CD4-positive, alpha-beta memory T cell (primary cell): Measurements from ENCODE around the gene AP1AR. TPM values are rescaled to one million over a fixed set of nuclear protein-coding genes. Genes with fewer than 3 reads are reported as not detected.
"Not testable (repeated sequence)": the region's sequence is repeated elsewhere in the genome, so short reads cannot be mapped to it uniquely, and the experiment has no call there.

ENCODE experiments used
- CTCF ChIA-PET: fragments of 350-600 bp; sonication (Branson Sonifier 250); formaldehyde crosslinking; loops from one replicate; lab custom pipeline; 2021; ENCODE audit warnings: inconsistent platforms; ENCODE audit not compliant: partially characterized antibody; lab: Charles Lee
- POLR2A ChIA-PET: fragments of 350-600 bp; sonication (Branson Sonifier 250); formaldehyde crosslinking; loops from one replicate; lab custom pipeline; 2021; ENCODE audit not compliant: partially characterized antibody; lab: Charles Lee
- DNase-seq, 5 donors: peaks; one replicate each; pipeline versions ENCODE4 v3.0.0 to v3.0.0-alpha.2; 2020 to 2022; ENCODE audit warnings: mixed read lengths in 1 of 5
- H3K27ac ChIP-seq: one replicate; pipeline ENCODE4 v1.7.0; 2013; ENCODE audit warnings: low read depth, low read length
- H3K27me3 ChIP-seq: 2 replicates; pipeline ENCODE4 v1.7.0; 2013; ENCODE audit warnings: mild to moderate bottlenecking, low read length, moderate library complexity; ENCODE audit not compliant: insufficient read depth
- H3K36me3 ChIP-seq: 2 replicates; pipeline ENCODE4 v1.7.0; 2013; ENCODE audit warnings: mild to moderate bottlenecking, low read length, moderate library complexity; ENCODE audit not compliant: insufficient read depth
- H3K4me1 ChIP-seq: 2 replicates; pipeline ENCODE4 v1.7.0; 2013; ENCODE audit warnings: mild to moderate bottlenecking, low read length, moderate library complexity; ENCODE audit not compliant: insufficient read depth
- H3K4me3 ChIP-seq, 2 donors: one replicate each; pipeline ENCODE4 v1.7.0; 2013; ENCODE audit warnings: low read length in 2 of 2, mild to moderate bottlenecking in 1 of 2
- H3K9me3 ChIP-seq, 2 donors: one replicate each; pipeline ENCODE4 v1.7.0; 2013; ENCODE audit warnings: low read length in 2 of 2, control low read depth in 1 of 2; ENCODE audit not compliant: control insufficient read depth in 1 of 2
- H3K27ac Mint-ChIP-seq, 7 donors: one replicate each; pipeline ENCODE4 v1.8.0; 2020 to 2021; ENCODE audit warnings: mixed read lengths in 7 of 7, mild to moderate bottlenecking in 6 of 7, inconsistent platforms in 3 of 7, moderate library complexity in 3 of 7
- H3K27me3 Mint-ChIP-seq, 2 donors: one replicate each; pipeline ENCODE4 v1.8.0; 2020 to 2021; ENCODE audit warnings: mixed read lengths in 2 of 2
- H3K36me3 Mint-ChIP-seq, 2 donors: one replicate each; pipeline ENCODE4 v1.8.0; 2020 to 2021; ENCODE audit warnings: mixed read lengths in 2 of 2, inconsistent platforms in 1 of 2, mild to moderate bottlenecking in 1 of 2
- H3K4me1 Mint-ChIP-seq, 4 donors: one replicate each; pipeline ENCODE4 v1.8.0; 2020 to 2021; ENCODE audit warnings: mixed read lengths in 4 of 4, mild to moderate bottlenecking in 1 of 4
- H3K4me3 Mint-ChIP-seq, 8 donors: one replicate each; pipeline ENCODE4 v1.8.0; 2020 to 2021; ENCODE audit warnings: mixed read lengths in 8 of 8, mild to moderate bottlenecking in 7 of 8, moderate library complexity in 6 of 8, inconsistent platforms in 3 of 8
- H3K9me3 Mint-ChIP-seq, 8 donors: one replicate each; pipeline ENCODE4 v1.8.0; 2020 to 2021; ENCODE audit warnings: mixed read lengths in 8 of 8, mild to moderate bottlenecking in 5 of 8, inconsistent platforms in 3 of 8, moderate library complexity in 1 of 8
- intact Hi-C: fragments of 100-400 bp; cut with micrococcal nuclease; formaldehyde crosslinking; loops from one replicate; pipeline ENCODE4 v1.15.1; 2023
- polyA plus RNA-seq, 2 donors: library from polyadenylated mRNA; unstranded; fragments of 300-500 nt; fragmentation: Illumina TruSeq; gene quantifications; one replicate each; pipeline ENCODE4 v1.2.3, GENCODE V29; 2021
- total RNA-seq, 2 experiments: library from RNA; stranded (reverse); gene quantifications; one replicate each; pipeline ENCODE4 v1.2.3, GENCODE V29; 2021

AP1AR gene
- total and polyA plus RNA-seq, 4 experiments from 2014 or later: 20.3 to 25.3 (median 22.8) TPM

DNA sequence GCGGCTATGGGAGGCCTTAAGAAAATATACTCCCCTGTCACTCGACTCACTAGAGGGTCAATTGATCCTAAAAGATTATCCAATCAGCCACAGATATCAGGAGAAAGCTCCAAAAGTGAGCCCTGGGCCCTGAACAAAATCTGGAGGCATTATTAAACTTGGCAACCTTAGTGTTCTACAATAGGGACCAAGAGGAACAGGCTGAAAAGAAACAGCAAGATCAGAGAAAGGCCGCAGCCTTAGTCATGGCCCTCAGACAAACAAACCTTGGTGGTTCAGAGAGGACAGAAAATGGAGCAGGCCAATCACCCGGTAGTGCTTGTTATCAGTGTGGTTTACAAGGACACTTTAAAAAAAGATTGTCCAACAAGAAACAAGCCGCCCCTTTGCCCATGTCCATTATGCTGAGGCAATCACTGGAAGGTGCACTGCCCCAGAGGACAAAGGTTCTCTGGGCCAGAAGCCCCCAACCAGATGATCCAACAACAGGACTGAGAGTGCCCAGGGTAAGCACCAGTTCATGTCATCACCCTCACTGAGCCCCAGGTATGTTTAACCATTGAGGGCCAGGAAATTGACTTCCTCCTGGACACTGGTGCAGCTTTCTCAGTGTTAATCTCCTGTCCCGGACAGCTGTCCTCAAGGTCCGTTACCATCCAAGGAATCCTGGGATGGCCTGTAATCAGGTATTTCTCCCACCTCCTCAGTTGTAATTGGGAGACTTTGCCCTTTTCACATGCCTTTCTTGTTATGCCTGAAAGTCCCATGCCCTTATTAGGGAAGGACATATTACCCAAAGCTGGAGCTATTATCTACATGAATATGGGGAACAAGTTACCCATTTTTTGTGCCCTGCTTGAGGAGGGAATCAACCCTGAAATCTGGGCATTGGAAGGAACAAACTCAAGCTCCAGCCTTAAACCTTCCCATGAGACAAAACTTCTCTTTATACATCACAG lies 23.2 kb upstream of the AP1AR start:
- H3K27ac ChIP-seq, H3K9me3 ChIP-seq, H3K4me1 Mint-ChIP-seq, DNase-seq, H3K27ac Mint-ChIP-seq, H3K27me3 ChIP-seq, H3K36me3 Mint-ChIP-seq, H3K4me1 ChIP-seq, POLR2A ChIA-PET, intact Hi-C loops, H3K27me3 Mint-ChIP-seq, H3K4me3 Mint-ChIP-seq, H3K9me3 Mint-ChIP-seq, H3K36me3 ChIP-seq, H3K4me3 ChIP-seq: not testable (repeated sequence)
- CTCF ChIA-PET: interaction anchor here (1.0 to 1.4 kb wide), 2 partner anchors 26 to 315 kb away, joined by 3 to 5 read pairs; no protein-coding TSS in a partner anchor

DNA sequence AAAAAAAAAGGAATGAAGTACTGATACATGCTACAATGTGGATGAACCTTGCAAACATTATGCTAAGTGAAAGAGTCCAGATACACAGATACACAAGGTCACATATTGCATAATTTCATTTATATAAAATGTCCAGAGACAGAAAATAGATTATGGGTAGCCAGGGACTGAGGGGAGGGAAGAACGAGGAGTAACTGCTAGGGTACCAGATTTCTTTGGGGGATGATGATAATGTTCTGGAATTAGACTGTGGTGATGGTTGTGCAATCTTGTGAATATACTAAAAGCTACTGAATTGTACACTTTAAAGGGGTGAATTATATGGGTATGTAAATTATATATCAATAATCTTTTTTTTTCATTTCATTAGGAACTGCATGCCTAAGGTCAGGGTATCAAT lies 20.8 kb upstream of the AP1AR start:
- ChIA-PET POLR2A (no interaction called here), CTCF (interaction anchor here (0.6 to 16.0 kb wide), 3 partner anchors 10 to 312 kb away, joined by 3 to 223 read pairs (median 67); partner anchors contain the start of gene AP1AR)
- intact Hi-C loops: loop anchor here (5.0 kb wide), 2 partner anchors 63 to 112 kb away; partner anchors contain the start of gene FAM241A
- no peaks in the 10 kb centered on the region for H3K9me3 ChIP-seq
- no peaks in the 10 kb centered on the region for H3K36me3 ChIP-seq
- no peaks in the 10 kb centered on the region for H3K27me3 ChIP-seq
- H3K4me1 Mint-ChIP-seq: peaks cover 0 to 5% (median 2%) of the 10 kb centered on the region in 4 donors
- H3K27ac ChIP-seq: no peak overlapping the region
- H3K27ac Mint-ChIP-seq: no peak overlapping the region
- H3K36me3 Mint-ChIP-seq: no peaks in the 10 kb centered on the region
- H3K9me3 Mint-ChIP-seq: no peaks in the 10 kb centered on the region
- no peak overlapping the region for H3K4me3 Mint-ChIP-seq
- H3K4me3 ChIP-seq: no peak overlapping the region
- H3K27me3 Mint-ChIP-seq: no peaks in the 10 kb centered on the region
- no peak for DNase-seq
- H3K4me1 ChIP-seq: no peaks in the 10 kb centered on the region

DNA sequence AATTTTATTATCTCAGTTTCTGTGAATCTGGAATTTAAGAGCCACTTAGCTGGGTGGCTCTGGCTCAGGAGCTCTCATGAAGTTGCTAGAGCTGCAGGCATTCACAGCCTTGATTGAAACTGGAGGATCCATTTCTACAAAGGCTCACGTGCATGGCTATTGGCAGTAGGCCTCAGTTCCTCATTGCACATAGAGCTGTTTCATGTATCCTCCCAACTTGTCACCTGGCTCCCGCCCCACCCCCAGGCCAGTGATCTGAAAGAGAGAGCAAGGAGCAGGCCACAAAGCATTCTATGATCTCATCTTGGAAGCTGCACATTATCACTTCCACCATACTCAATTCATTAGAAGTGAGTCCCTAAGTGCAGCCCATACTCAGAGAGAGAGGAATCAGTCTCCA lies 18.5 kb upstream of the AP1AR start:
- Histone ChIP-seq H3K4me3 (no peak overlapping the region), H3K36me3 (no peaks in the 10 kb centered on the region), H3K27me3 (no peaks in the 10 kb centered on the region), H3K9me3 (no peaks in the 10 kb centered on the region), H3K4me1 (no peaks in the 10 kb centered on the region), H3K27ac (no peak overlapping the region)
- DNase-seq: no peak
- ChIA-PET POLR2A (no interaction called here), CTCF (interaction anchor here (1.0 to 16.0 kb wide), 7 partner anchors 14 to 393 kb away, joined by 3 to 223 read pairs (median 5); partner anchors contain the start of gene AP1AR)
- no peak overlapping the region for H3K4me3 Mint-ChIP-seq
- no peaks in the 10 kb centered on the region for H3K36me3 Mint-ChIP-seq
- H3K4me1 Mint-ChIP-seq: peaks cover 0 to 5% (median 2%) of the 10 kb centered on the region in 4 donors
- intact Hi-C loops: loop anchor here (5.0 kb wide), 2 partner anchors 66 to 109 kb away; partner anchors contain the start of gene FAM241A
- H3K9me3 Mint-ChIP-seq: no peaks in the 10 kb centered on the region
- H3K27ac Mint-ChIP-seq: no peak overlapping the region
- no peaks in the 10 kb centered on the region for H3K27me3 Mint-ChIP-seq

DNA sequence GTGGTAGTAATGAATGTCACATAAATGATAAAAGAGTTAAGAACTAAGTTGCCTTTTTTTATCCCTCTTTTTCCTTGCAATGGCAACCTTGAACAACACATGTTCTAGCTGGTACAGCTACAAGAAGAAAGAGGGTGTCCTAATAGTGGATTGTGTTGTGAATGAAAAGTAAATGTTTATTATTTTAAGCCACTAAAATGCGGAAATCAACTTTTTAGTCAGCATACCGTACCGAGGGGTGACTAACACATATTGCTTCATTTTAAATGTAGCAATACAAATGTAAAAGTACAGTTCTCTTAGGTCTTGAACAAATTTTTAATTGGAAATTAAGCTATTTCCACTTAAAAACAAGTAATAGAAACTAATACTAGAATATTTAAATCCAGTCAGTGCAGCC lies 17.7 kb upstream of the AP1AR start:
- Mint-ChIP-seq H3K4me3 (no peak overlapping the region), H3K4me1 (peaks cover 0 to 5% (median 2%) of the 10 kb centered on the region in 4 donors), H3K27me3 (no peaks in the 10 kb centered on the region), H3K36me3 (no peaks in the 10 kb centered on the region), H3K9me3 (no peaks in the 10 kb centered on the region), H3K27ac (no peak overlapping the region)
- DNase-seq: no peak
- intact Hi-C loops: loop anchor here (1.0 to 5.0 kb wide), 5 partner anchors 17 to 310 kb away; partner anchors contain the start of genes AP1AR and FAM241A
- H3K27me3 ChIP-seq: no peaks in the 10 kb centered on the region
- no peaks in the 10 kb centered on the region for H3K9me3 ChIP-seq
- no peak overlapping the region for H3K4me3 ChIP-seq
- H3K4me1 ChIP-seq: no peaks in the 10 kb centered on the region
- no peaks in the 10 kb centered on the region for H3K36me3 ChIP-seq
- POLR2A ChIA-PET: no interaction called here
- H3K27ac ChIP-seq: no peak overlapping the region
- CTCF ChIA-PET: interaction anchor here (0.9 to 16.0 kb wide), 17 partner anchors 9 to 391 kb away, joined by 3 to 223 read pairs (median 5); partner anchors contain the start of genes AP1AR and TIFA

DNA sequence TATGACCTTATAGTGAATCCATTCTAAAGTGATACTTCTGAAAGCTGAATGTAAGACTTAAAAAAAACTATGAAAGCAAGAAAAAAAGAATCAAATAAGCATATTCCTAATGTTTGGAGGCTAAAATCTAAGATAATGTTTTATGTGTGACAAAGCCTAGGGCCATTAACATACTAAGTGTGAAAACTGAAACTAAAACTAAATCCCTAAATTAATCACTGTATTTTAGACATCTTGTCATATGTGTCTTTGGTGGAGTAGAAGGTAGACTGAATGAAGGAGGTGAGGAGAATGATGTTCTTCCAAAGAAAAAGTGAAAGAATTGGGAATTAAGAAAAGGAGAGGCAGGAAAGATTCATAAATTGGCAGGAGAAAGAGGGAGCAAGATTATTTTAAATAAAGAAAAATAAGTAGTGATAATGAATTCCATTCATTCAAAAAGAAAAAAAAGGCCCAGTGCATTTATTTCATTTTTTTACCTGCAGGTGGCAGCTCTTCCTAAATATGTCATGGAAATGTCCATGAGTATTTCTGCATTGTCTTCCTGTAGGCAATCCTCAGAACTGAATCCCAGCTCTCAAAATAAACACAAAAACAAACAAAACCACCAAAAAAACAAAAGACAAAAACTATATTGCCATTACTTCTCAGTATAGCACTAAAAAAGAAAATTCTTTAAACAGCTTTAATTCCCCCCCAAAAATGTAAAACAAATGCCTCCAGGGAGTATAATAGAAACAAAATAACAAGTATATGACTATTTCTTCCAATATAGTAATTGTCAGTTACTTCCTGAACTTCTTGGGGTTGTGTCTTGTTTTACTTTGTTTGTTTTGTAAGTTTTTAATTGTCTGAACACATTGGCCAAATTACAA lies 17.0 kb upstream of the AP1AR start:
- POLR2A ChIA-PET: interaction anchor here (0.9 to 1.7 kb wide), 3 partner anchors 18 to 308 kb away, joined by 3 to 4 read pairs (median 3); partner anchors contain the start of gene TIFA

DNA sequence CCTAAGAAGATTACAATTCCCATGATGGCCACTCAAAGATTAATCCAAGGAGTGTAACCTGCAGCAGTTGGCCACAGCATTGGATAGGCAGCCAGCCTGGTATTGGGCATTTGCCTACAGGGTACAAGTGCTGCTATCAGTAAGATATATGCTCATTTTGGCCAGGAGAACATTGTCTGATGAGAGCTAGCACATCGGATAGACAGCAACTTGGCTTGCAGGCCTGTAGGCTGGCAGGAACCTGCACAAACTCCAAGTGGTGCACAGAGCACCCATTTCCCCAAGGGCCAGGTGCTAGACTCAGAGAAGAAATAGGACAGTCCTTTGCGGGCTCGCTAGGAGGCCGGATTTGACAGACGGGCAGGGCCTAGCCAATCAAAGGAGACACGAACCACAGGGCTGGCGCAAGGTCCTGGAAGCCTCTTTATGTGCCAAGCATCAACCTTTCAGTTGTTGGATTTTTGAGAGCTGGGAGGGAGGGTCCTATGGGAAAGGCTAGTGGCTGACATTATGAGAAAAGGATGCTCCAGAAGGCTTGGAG lies 11.7 kb upstream of the AP1AR start:
- Mint-ChIP-seq H3K4me3 (no peak overlapping the region), H3K27ac (peak overlapping the region in 1 of 7 donors; percentile 13), H3K36me3 (no peaks in the 10 kb centered on the region), H3K9me3 (no peaks in the 10 kb centered on the region), H3K27me3 (no peaks in the 10 kb centered on the region), H3K4me1 (no peaks in the 10 kb centered on the region)
- H3K27ac ChIP-seq: no peak overlapping the region
- CTCF ChIA-PET: interaction anchor here (0.7 to 16.0 kb wide), 2 partner anchors 17 to 301 kb away, joined by 3 to 223 read pairs; partner anchors contain the start of gene AP1AR
- no peak overlapping the region for H3K4me3 ChIP-seq
- DNase-seq: no peak
- H3K9me3 ChIP-seq: no peaks in the 10 kb centered on the region
- no peaks in the 10 kb centered on the region for H3K36me3 ChIP-seq
- POLR2A ChIA-PET: no interaction called here
- intact Hi-C loops: no loop called here
- H3K4me1 ChIP-seq: no peaks in the 10 kb centered on the region
- no peaks in the 10 kb centered on the region for H3K27me3 ChIP-seq

More for the DNA sequence above, 17.0 kb upstream of the AP1AR start:
- intact Hi-C loops: loop anchor here (1.0 to 5.0 kb wide), 5 partner anchors 17 to 310 kb away; partner anchors contain the start of genes AP1AR and FAM241A
- Mint-ChIP-seq H3K27ac (peak overlapping the region in 2 of 7 donors; percentile 2 to 26), H3K4me3 (no peak overlapping the region), H3K9me3 (no peaks in the 10 kb centered on the region), H3K4me1 (peaks cover 0 to 5% (median 2%) of the 10 kb centered on the region in 4 donors), H3K27me3 (no peaks in the 10 kb centered on the region), H3K36me3 (no peaks in the 10 kb centered on the region)
- Histone ChIP-seq H3K9me3 (no peaks in the 10 kb centered on the region), H3K4me1 (no peaks in the 10 kb centered on the region), H3K27ac (no peak overlapping the region), H3K27me3 (no peaks in the 10 kb centered on the region), H3K4me3 (no peak overlapping the region), H3K36me3 (no peaks in the 10 kb centered on the region)
- DNase-seq: peak in 4 of 5 donors; percentile 17 to 24 (median 20)
- CTCF ChIA-PET: interaction anchor here (0.9 to 16.0 kb wide), 20 partner anchors 8 to 523 kb away, joined by 3 to 223 read pairs (median 4); partner anchors contain the start of genes AP1AR and TIFA
